ENCODE results near the gene EMX1. TPM values are rescaled to one million over a fixed set of nuclear protein-coding genes. Genes with fewer than 3 reads are reported as not detected.
A peak's percentile ranks its signal among the peaks of the same experiment; 100 is the strongest.

The EMX1 gene
- total RNA-seq (2014; rRNA removed) (not detected in 2 replicates), Bru-seq, nascent RNA (percentile 5 among the genes with signal in this experiment), BruChase-seq, experiment 1, labeled RNA remaining after a 6-hour chase (not detected), BruChase-seq, experiment 2, labeled RNA remaining after a 2-hour chase (percentile 7 among the genes with signal in this experiment)
- long read RNA-seq, result 0 reads

GRCh38 chr2:72917138-72917876 is at the start of gene EMX1:
TSS of gene EMX1 (plus strand) at chr2:72917519. CDS start at chr2:72917853, 334 bp downstream.
- intact Hi-C loops (cut with micrococcal nuclease), result loop anchor here (2.0 kb wide), 1 partner anchor 31 kb away; the partner anchor contains the start of gene SPR
- peak; percentile 51 for ATAC-seq
- Histone ChIP-seq H2AFZ (ENCODE audit: low read length) (peak within 1 kb of the TSS; percentile 81), H3K9ac (ENCODE audit: low read length) (no peak within 1 kb of the TSS), H4K20me1 (ENCODE audit: low read length) (no peaks in the 10 kb centered on the region), H3K9me3 (ENCODE audit: low read length) (no peaks in the 10 kb centered on the region), H3K27ac (ENCODE audit: low read length) (no peak within 1 kb of the TSS), H3K4me2 (ENCODE audit: low read length) (peak within 1 kb of the TSS; percentile 88), H3K79me2 (ENCODE audit: low read length) (no peaks in the 10 kb centered on the region), H3F3A (ENCODE audit: low read length, unreplicated experiment) (no peaks in the 10 kb centered on the region), H3K4me3 (ENCODE audit: low read length) (peak within 1 kb of the TSS; percentile 60), H3K4me1 (ENCODE audit: insufficient read depth, low read length) (peaks cover 20% of the 10 kb centered on the region; the same call in 1 of the 2 replicates), H3K36me3 (ENCODE audit: low read depth, low read length) (no peaks in the 10 kb centered on the region), H3K27me3 (ENCODE audit: low read length) (peaks cover 94% of the 10 kb centered on the region), H3K9me2 (replicated peaks; ENCODE audit: low read length) (no peaks in the 10 kb centered on the region)
- peak; percentile 71 for DNase-seq
- BruUV-seq (replicated peaks), result no TSS peak
- TF ChIP-seq CTCF (conservative IDR thresholded peaks at IDR 0.05; ENCODE audit: low read depth, low read length) (no peak), EZH2 (IDR thresholded peaks at IDR 0.05; ENCODE audit: low read length, unreplicated experiment) (no peak), EZH2phosphoT487 (IDR thresholded peaks at IDR 0.05; ENCODE audit: borderline replicate concordance, low read length) (no peak)
- POLR2A ChIA-PET (ENCODE audit: unreplicated experiment), result no interaction called here
- CTCF ChIA-PET, result interaction anchor here (1.4 kb wide), 1 partner anchor 30 kb away, joined by 4 read pairs; the partner anchor contains the start of gene SPR

- no peaks in the 10 kb centered on the region for H3K36me3 ChIP-seq (ENCODE audit: low read depth, low read length)
- intact Hi-C loops (cut with micrococcal nuclease), result no loop called here
- H3K27ac ChIP-seq (ENCODE audit: low read length), result no peak overlapping the region
- BruUV-seq (replicated peaks), result no TSS peak
- H3K4me2 ChIP-seq (ENCODE audit: low read length), result no peak overlapping the region
- peaks cover 18% of the 10 kb centered on the region; the same call in 1 of the 2 replicates for H3K27me3 ChIP-seq (ENCODE audit: low read length)
- no peak overlapping the region for H3K9ac ChIP-seq (ENCODE audit: low read length)
- CTCF ChIA-PET, result no interaction called here
- TF ChIP-seq EZH2phosphoT487 (IDR thresholded peaks at IDR 0.05; ENCODE audit: borderline replicate concordance, low read length) (no peak), EZH2 (IDR thresholded peaks at IDR 0.05; ENCODE audit: low read length, unreplicated experiment) (no peak), CTCF (conservative IDR thresholded peaks at IDR 0.05; ENCODE audit: low read depth, low read length) (no peak)
- H3F3A ChIP-seq (ENCODE audit: low read length, unreplicated experiment), result no peaks in the 10 kb centered on the region
- H2AFZ ChIP-seq (ENCODE audit: low read length), result no peak overlapping the region
- POLR2A ChIA-PET (ENCODE audit: unreplicated experiment), result no interaction called here
- DNase-seq (no peak), ATAC-seq (no peak)
- H4K20me1 ChIP-seq (ENCODE audit: low read length), result no peaks in the 10 kb centered on the region
- H3K9me3 ChIP-seq (ENCODE audit: low read length), result no peaks in the 10 kb centered on the region
- no peaks in the 10 kb centered on the region for H3K4me1 ChIP-seq (ENCODE audit: insufficient read depth, low read length)
- H3K79me2 ChIP-seq (ENCODE audit: low read length), result no peaks in the 10 kb centered on the region
- no peak overlapping the region for H3K4me3 ChIP-seq (ENCODE audit: low read length)
- H3K9me2 ChIP-seq (replicated peaks; ENCODE audit: low read length), result no peaks in the 10 kb centered on the region
Observed at GRCh38 chr2:72871060-72871459, 46.3 kb upstream of the EMX1 start.

- ChIA-PET POLR2A (ENCODE audit: unreplicated experiment) (no interaction called here), CTCF (no interaction called here)
- no peak overlapping the region for H3K9ac ChIP-seq (ENCODE audit: low read length)
- H3K4me3 ChIP-seq (ENCODE audit: low read length), result no peak overlapping the region
- no peaks in the 10 kb centered on the region for H3K9me3 ChIP-seq (ENCODE audit: low read length)
- DNase-seq, result no peak
- H3K4me2 ChIP-seq (ENCODE audit: low read length), result no peak overlapping the region
- intact Hi-C loops (cut with micrococcal nuclease), result no loop called here
- H3K36me3 ChIP-seq (ENCODE audit: low read depth, low read length), result no peaks in the 10 kb centered on the region
- no peaks in the 10 kb centered on the region for H3F3A ChIP-seq (ENCODE audit: low read length, unreplicated experiment)
- H3K79me2 ChIP-seq (ENCODE audit: low read length), result no peaks in the 10 kb centered on the region
- H3K27ac ChIP-seq (ENCODE audit: low read length), result no peak overlapping the region
- H3K4me1 ChIP-seq (ENCODE audit: insufficient read depth, low read length), result no peaks in the 10 kb centered on the region
- no TSS peak for BruUV-seq (replicated peaks)
- H4K20me1 ChIP-seq (ENCODE audit: low read length), result no peaks in the 10 kb centered on the region
- H2AFZ ChIP-seq (ENCODE audit: low read length), result no peak overlapping the region
- peaks cover 20% of the 10 kb centered on the region; the same call in 1 of the 2 replicates for H3K27me3 ChIP-seq (ENCODE audit: low read length)
- H3K9me2 ChIP-seq (replicated peaks; ENCODE audit: low read length), result no peaks in the 10 kb centered on the region
- no peak for ATAC-seq
- TF ChIP-seq EZH2phosphoT487 (IDR thresholded peaks at IDR 0.05; ENCODE audit: borderline replicate concordance, low read length) (no peak), CTCF (conservative IDR thresholded peaks at IDR 0.05; ENCODE audit: low read depth, low read length) (no peak), EZH2 (IDR thresholded peaks at IDR 0.05; ENCODE audit: low read length, unreplicated experiment) (no peak)
Observed at GRCh38 chr2:72871880-72872279, 45.4 kb upstream of the EMX1 start.
